MM.1S (cell line): ENCODE data around the gene EFHD2.

Experiments used
- EZH2 ChIP-seq: fragments of 300-600 bp; sonication (generic); optimal IDR thresholded peaks from 2 replicates; pipeline ENCODE3; 2017; ENCODE audit warnings: low read depth, mild to moderate bottlenecking, antibody characterized with exemption, low read length, mixed read lengths
- EZH2phosphoT487 ChIP-seq: fragments of 300-600 bp; sonication (generic); IDR thresholded peaks from 2 replicates; pipeline ENCODE4 v1.6.1; 2018; ENCODE audit warnings: antibody characterized with exemption, low read length
- TF ChIP-seq, protein P1 (sequence below): fragments of 300-600 bp; sonication (generic); IDR thresholded peaks from 2 replicates; pipeline ENCODE4 v1.5.1; 2016; ENCODE audit warnings: antibody characterized with exemption, low read length, mixed read lengths

DNA sequence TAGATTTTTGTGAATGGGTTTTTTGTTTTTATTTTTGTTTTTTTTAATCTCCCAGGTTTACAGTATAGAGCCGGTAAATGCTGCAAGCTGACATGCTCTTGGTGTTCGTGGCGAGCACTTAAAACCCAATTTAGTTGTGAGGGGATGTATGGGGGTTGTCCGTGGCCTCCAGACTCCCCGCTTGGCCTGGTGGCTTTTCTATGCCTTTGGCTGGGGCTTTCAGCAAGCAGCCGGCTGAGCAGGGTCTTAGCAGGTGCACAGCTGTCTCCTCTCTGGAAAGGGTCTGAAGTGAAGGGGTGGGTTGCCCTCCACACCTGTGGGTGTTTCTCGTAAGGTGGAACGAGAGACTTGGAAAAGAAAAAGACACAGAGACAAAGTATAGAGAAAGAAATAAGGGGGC lies 31.0 kb upstream of the EFHD2 start:
- TF ChIP-seq EZH2 (no peak), EZH2phosphoT487 (no peak)
- TF ChIP-seq, protein P1, sequence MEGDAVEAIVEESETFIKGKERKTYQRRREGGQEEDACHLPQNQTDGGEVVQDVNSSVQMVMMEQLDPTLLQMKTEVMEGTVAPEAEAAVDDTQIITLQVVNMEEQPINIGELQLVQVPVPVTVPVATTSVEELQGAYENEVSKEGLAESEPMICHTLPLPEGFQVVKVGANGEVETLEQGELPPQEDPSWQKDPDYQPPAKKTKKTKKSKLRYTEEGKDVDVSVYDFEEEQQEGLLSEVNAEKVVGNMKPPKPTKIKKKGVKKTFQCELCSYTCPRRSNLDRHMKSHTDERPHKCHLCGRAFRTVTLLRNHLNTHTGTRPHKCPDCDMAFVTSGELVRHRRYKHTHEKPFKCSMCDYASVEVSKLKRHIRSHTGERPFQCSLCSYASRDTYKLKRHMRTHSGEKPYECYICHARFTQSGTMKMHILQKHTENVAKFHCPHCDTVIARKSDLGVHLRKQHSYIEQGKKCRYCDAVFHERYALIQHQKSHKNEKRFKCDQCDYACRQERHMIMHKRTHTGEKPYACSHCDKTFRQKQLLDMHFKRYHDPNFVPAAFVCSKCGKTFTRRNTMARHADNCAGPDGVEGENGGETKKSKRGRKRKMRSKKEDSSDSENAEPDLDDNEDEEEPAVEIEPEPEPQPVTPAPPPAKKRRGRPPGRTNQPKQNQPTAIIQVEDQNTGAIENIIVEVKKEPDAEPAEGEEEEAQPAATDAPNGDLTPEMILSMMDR: no peak
